ENCODE results near the gene GNLY.

GNLY gene

GRCh38 chr2:85748039-85748734 lies 54.0 kb downstream of the GNLY start:
- DNase-seq, result no peak

All from stimulated activated naive CD4-positive, alpha-beta T cell (primary cell).